Measurements from ENCODE around the gene IGF2R.

DNA sequence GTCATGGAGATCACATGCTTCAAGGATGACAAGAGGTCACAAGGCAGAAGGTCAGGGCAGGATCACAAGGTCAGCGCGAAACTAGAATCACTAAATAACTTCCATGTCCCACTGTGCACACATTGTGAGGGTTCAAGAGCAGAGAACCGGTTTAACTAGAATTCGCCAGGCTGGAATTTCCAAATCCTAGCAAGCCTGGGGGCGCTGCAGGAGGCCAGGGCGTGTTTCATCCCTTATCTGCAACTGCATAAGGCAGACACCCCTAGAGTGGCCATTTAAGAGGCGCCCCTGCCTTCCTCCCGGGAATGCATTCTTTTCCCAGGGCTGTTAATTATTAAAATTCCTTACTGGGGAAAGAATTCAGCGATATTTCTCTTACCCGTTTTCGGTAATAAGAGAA, 112.5 kb downstream of the IGF2R start:
- TF ChIP-seq EZH2phosphoT487 (IDR thresholded peaks at IDR 0.05; ENCODE audit: insufficient read depth, low read depth) (no peak), EZH2 (IDR thresholded peaks at IDR 0.05; ENCODE audit: insufficient read depth, poor library complexity, severe bottlenecking) (no peak)
